ENCODE results near the gene PUS3.
"Not testable (repeated sequence)": the region's sequence is repeated elsewhere in the genome, so short reads cannot be mapped to it uniquely, and the experiment has no call there.

Gene PUS3

DNA sequence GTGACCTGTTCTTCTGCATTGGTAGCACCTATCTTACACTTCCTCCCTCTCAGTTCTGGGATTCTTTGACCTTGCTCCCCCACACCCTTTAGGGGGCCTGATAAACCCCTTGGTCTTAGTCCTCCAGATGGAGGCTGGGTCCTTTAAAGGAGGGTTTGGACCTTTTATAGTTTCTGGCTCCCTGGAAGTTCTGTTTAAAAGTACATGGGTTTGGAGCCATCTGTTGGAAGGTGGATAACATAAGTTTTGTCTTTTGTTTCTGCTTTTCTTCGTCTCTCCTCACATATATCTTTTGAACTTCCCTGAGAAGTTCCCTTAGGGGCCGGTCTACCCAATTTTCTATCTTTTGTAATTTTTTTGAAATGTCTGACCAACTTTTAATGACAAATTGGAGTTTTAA is 33.5 kb downstream of the PUS3 start:
- Histone ChIP-seq H3K9me3 (ENCODE audit: control insufficient read depth, insufficient read depth, low read length) (no peaks in the 10 kb centered on the region), H3K27ac (ENCODE audit: low read depth, low read length) (no peak overlapping the region), H4K20me1 (ENCODE audit: control insufficient read depth, insufficient read depth, low read depth, low read length) (no peaks in the 10 kb centered on the region), H3K79me2 (ENCODE audit: control insufficient read depth, low read length) (no peaks in the 10 kb centered on the region), H3K36me3 (ENCODE audit: control insufficient read depth, low read length) (no peaks in the 10 kb centered on the region), H3K9me2 (replicated peaks; ENCODE audit: control insufficient read depth, low read length) (no peaks in the 10 kb centered on the region), H3K4me1 (ENCODE audit: control insufficient read depth, low read length) (peaks cover 7% of the 10 kb centered on the region), H3F3A (ENCODE audit: control insufficient read depth, insufficient read depth) (no peaks in the 10 kb centered on the region), H3K4me3 (ENCODE audit: low read length) (no peak overlapping the region), H3K4me2 (ENCODE audit: low read length) (no peak overlapping the region), H3K27me3 (ENCODE audit: control insufficient read depth, low read length) (no peaks in the 10 kb centered on the region)
- TF ChIP-seq EZH2phosphoT487 (IDR thresholded peaks at IDR 0.05; ENCODE audit: borderline replicate concordance, low read length) (no peak), CTCF (IDR thresholded peaks at IDR 0.05; ENCODE audit: low read depth, low read length, poor library complexity, severe bottlenecking) (no peak)

- not testable (repeated sequence) for H3K4me1 ChIP-seq (ENCODE audit: control insufficient read depth, low read length); H3K36me3 ChIP-seq (ENCODE audit: control insufficient read depth, low read length); H3K9me3 ChIP-seq (ENCODE audit: control insufficient read depth, insufficient read depth, low read length); H3K9me2 ChIP-seq (replicated peaks; ENCODE audit: control insufficient read depth, low read length); H3K27me3 ChIP-seq (ENCODE audit: control insufficient read depth, low read length); H3F3A ChIP-seq (ENCODE audit: control insufficient read depth, insufficient read depth); H4K20me1 ChIP-seq (ENCODE audit: control insufficient read depth, insufficient read depth, low read depth, low read length); H3K27ac ChIP-seq (ENCODE audit: low read depth, low read length); H3K4me2 ChIP-seq (ENCODE audit: low read length); H3K4me3 ChIP-seq (ENCODE audit: low read length); H3K79me2 ChIP-seq (ENCODE audit: control insufficient read depth, low read length)
Observed at GRCh38 chr11:125865354-125865753, 37.7 kb downstream of the PUS3 start.

- not testable (repeated sequence) for H3K79me2 ChIP-seq (ENCODE audit: control insufficient read depth, low read length)
Observed at GRCh38 chr11:125862786-125863185, 40.2 kb downstream of the PUS3 start.

DNA sequence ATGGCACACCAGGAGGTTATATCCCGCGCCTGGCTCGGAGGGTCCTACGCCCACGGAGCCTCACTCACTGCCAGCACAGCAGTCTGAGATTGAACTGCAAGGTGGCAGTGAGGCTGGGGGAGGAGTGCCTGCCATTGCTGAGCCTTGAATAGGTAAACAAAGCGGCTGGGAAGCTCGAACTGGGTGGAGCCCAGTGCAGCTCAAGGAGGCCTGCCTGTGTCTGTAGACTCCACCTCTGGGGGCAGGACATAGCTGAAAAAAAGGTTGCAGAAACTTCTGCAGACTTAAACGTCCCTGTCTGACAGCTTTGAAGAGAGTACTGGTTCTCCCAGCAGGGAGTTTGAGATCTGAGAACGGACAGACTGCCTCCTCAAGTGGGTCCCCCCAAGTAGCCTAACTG is 45.3 kb downstream of the PUS3 start:
- not testable (repeated sequence) for H3K4me3 ChIP-seq (ENCODE audit: low read length); H3F3A ChIP-seq (ENCODE audit: control insufficient read depth, insufficient read depth); H3K9me2 ChIP-seq (replicated peaks; ENCODE audit: control insufficient read depth, low read length); H3K79me2 ChIP-seq (ENCODE audit: control insufficient read depth, low read length); H3K27ac ChIP-seq (ENCODE audit: low read depth, low read length); H3K36me3 ChIP-seq (ENCODE audit: control insufficient read depth, low read length); H4K20me1 ChIP-seq (ENCODE audit: control insufficient read depth, insufficient read depth, low read depth, low read length); H3K4me1 ChIP-seq (ENCODE audit: control insufficient read depth, low read length); H3K9me3 ChIP-seq (ENCODE audit: control insufficient read depth, insufficient read depth, low read length); H3K27me3 ChIP-seq (ENCODE audit: control insufficient read depth, low read length); H3K4me2 ChIP-seq (ENCODE audit: low read length)

More at GRCh38 chr11:125862786-125863185, 40.2 kb downstream of the PUS3 start:
- not testable (repeated sequence) for H3K27ac ChIP-seq (ENCODE audit: low read depth, low read length); H3K4me2 ChIP-seq (ENCODE audit: low read length); H3K27me3 ChIP-seq (ENCODE audit: control insufficient read depth, low read length); H3K4me3 ChIP-seq (ENCODE audit: low read length); H4K20me1 ChIP-seq (ENCODE audit: control insufficient read depth, insufficient read depth, low read depth, low read length); H3K9me2 ChIP-seq (replicated peaks; ENCODE audit: control insufficient read depth, low read length); H3K4me1 ChIP-seq (ENCODE audit: control insufficient read depth, low read length); H3K9me3 ChIP-seq (ENCODE audit: control insufficient read depth, insufficient read depth, low read length); H3F3A ChIP-seq (ENCODE audit: control insufficient read depth, insufficient read depth); H3K36me3 ChIP-seq (ENCODE audit: control insufficient read depth, low read length)

DNA sequence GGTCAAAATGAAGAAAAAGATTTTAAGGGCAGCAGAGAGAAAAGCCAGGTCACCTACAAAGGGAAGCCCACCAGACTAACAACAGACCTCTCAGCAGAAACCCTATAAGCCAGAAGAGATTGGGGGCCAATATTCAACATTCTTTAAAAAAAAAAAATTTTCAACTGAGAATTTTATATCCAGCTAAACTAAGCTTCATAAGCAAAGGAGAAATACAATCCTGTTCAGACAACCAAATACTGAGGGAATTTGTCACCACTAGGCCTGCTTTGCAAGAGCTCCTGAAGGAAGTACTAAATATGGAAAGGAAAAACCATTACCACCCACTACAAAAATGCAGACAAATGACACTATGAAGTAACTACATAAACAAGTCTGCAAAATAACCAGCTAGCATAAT is 56.8 kb downstream of the PUS3 start:
- no peaks in the 10 kb centered on the region for H3K9me2 ChIP-seq (replicated peaks; ENCODE audit: control insufficient read depth, low read length)
- no peak overlapping the region for H3K4me2 ChIP-seq (ENCODE audit: low read length)
- no peak overlapping the region for H3K27ac ChIP-seq (ENCODE audit: low read depth, low read length)
- H3K9me3 ChIP-seq (ENCODE audit: control insufficient read depth, insufficient read depth, low read length) = peaks cover 11% of the 10 kb centered on the region; the same call in 1 of the 2 replicates
- no peaks in the 10 kb centered on the region for H3K79me2 ChIP-seq (ENCODE audit: control insufficient read depth, low read length)
- H3K4me3 ChIP-seq (ENCODE audit: low read length) = no peak overlapping the region
- H3K27me3 ChIP-seq (ENCODE audit: control insufficient read depth, low read length) = no peaks in the 10 kb centered on the region
- no peaks in the 10 kb centered on the region for H4K20me1 ChIP-seq (ENCODE audit: control insufficient read depth, insufficient read depth, low read depth, low read length)
- no peaks in the 10 kb centered on the region for H3K36me3 ChIP-seq (ENCODE audit: control insufficient read depth, low read length)
- no peaks in the 10 kb centered on the region for H3K4me1 ChIP-seq (ENCODE audit: control insufficient read depth, low read length)
- no peaks in the 10 kb centered on the region for H3F3A ChIP-seq (ENCODE audit: control insufficient read depth, insufficient read depth)
- TF ChIP-seq CTCF (IDR thresholded peaks at IDR 0.05; ENCODE audit: low read depth, low read length, poor library complexity, severe bottlenecking) = no peak
- no peak for TF ChIP-seq EZH2phosphoT487 (IDR thresholded peaks at IDR 0.05; ENCODE audit: borderline replicate concordance, low read length)
